Posterior cingulate gyrus (tissue), 11 donors: ENCODE data around the gene PRKCB.
"Not testable (repeated sequence)": the region's sequence is repeated elsewhere in the genome, so short reads cannot be mapped to it uniquely, and the experiment has no call there.

Source experiments
- DNase-seq, 10 donors: peaks; one replicate each; pipeline versions ENCODE4 v3.0.0 to v3.0.0-alpha.2; 2020 to 2021; ENCODE audit warnings: mixed read lengths in 3 of 10
- intact Hi-C: fragments of 100-400 bp; cut with DNase I; formaldehyde crosslinking; loops from one replicate; pipeline ENCODE4 v1.15.1; 2023

The PRKCB gene

DNA sequence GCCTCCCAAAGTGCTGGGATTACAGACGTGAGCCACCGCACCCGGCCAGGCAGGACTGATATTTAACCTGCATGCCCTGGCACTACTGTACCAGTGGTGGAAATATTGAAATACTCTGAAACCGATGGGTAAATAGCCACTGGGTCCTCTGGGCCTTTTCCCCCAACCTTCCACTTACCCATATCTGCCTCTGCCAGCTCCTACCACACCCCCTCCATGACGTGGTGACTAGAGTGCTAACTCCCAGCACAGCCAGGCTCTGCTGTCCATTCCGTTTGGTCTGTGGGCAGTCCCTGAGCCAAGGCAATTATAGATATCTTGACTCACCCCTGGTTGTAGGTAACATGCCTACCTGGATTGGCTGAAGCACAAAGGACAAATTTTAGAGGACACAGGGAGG, 187.8 kb downstream of the PRKCB start:
- intact Hi-C loops: no loop called here
- no peak for DNase-seq

DNA sequence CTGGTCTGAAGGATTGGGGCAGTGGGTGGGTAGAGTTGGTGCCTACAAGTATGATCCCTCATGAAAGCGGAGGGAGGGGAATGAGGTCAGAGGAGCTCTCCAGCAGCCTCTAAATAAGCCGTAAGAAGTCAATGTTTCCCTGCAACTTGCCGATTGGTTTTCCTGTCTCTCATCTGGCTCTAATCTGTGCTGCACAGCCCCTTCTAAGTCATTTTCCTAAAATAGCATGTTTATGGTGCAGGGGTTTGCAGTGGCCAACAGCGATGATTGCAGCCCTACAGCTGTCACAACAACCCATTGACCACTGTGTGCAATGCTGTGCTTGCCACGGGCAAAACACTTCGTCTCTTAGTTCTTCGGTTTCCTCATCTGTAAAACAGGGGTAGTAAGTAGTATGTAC, 189.2 kb downstream of the PRKCB start:
- intact Hi-C loops: no loop called here
- DNase-seq: no peak

- no peak for DNase-seq
- intact Hi-C loops: no loop called here
Observed at GRCh38 chr16:24027466-24027865, 191.7 kb downstream of the PRKCB start.

- DNase-seq, intact Hi-C loops: not testable (repeated sequence)
Observed at GRCh38 chr16:24029841-24030240, 194.1 kb downstream of the PRKCB start.

DNA sequence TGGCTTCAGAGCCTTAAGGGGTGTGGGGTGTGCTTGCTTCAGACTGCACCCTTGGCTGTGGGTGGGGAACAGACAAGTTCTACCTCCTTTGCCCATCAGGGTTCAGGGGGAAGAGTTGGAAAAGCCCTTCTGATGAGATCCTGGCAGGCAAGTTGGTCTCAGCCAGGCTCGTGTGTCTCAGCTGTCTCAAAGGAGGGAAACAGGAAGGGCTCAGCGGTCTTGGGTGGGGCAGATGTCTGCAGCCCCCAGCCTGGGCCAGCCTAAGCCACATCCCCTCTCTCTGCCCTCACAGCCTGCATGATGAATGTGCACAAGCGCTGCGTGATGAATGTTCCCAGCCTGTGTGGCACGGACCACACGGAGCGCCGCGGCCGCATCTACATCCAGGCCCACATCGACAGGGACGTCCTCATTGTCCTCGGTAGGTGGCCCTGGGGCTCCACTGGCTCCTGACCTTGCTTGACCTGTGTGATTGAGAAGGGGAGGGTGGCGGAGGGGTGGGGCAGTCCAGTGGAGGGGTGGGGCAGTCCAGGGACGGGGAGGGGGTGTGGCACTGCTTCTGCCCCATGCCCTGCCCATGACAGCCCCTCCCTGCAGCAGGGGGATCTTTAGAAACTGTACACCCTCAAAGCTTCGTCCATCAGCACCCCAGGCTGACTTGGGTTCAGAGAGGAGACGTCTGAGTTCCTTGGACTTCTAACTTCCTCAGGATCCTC, 199.5 kb downstream of the PRKCB start:
- DNase-seq: no peak
- intact Hi-C loops: no loop called here

DNA sequence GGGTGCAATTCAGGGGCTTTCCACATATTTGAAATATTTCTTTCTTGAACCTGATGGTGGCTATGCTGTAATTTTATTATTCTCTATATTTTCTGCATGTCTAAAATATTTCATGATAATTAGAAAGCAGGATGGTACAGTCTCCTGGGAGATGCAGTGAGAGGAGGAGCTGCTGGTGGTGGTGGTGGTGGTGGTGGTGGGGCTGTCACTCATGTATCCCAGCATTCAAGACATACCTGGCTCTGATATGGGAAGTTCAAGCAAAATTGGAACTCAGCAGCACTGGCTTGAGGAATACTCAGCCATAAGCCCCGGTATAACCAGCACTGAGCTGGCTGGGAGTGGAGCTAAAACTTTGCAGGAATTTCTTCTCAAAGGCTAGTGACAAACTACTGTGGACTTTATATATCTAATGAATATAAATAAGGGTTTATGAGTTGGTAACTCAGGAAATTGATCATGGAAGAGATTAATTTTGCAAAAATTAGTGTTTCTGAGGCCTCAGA, 200.3 kb downstream of the PRKCB start:
- intact Hi-C loops: loop anchor here (1.0 to 2.0 kb wide), 2 partner anchors 233 to 301 kb away; no protein-coding TSS in a partner anchor
- DNase-seq: no peak

DNA sequence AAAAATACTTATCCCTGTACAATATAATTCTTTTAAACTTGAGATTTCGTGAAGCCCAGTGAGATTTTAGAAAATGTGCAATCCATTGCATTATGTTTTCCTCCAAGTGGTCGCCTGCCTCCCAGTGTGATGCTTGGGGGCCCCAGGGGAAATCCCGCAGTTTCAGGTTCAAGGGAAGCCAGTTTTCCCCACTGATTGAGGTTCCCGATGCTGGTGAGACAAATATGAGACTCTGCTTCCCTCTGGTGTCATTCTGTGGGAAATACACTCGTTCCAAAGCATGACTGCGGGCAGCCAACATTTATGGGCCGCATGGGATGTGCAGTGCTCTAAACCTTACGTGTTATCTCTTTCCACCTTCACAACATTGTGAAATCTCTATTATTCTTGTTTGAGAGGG, 200.8 kb downstream of the PRKCB start:
- intact Hi-C loops: loop anchor here (1.0 to 2.0 kb wide), 2 partner anchors 234 to 301 kb away; no protein-coding TSS in a partner anchor
- peak in 6 of 10 donors; percentile 10 to 89 (median 44) for DNase-seq

DNA sequence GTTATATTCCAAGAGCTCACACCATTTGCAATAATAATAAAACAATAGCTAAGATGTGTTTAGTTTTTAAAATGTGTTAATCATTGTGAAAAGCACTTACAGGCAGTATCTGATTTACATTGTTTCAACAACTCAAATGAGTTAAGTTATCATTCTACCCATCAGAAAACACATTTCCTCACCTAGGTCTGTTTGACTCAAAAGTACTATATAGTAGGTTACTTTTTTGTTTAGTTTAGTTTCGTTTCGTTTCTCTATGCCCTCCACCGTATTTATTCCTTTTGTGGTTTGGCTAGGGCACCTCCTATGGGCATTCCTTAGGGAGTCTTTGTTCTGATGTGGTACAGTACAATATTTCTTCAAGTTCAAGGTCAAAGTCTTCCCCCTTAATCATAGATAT, 201.6 kb downstream of the PRKCB start:
- intact Hi-C loops: loop anchor here (2.0 kb wide), 1 partner anchor 235 kb away; no protein-coding TSS in a partner anchor
- no peak for DNase-seq

DNA sequence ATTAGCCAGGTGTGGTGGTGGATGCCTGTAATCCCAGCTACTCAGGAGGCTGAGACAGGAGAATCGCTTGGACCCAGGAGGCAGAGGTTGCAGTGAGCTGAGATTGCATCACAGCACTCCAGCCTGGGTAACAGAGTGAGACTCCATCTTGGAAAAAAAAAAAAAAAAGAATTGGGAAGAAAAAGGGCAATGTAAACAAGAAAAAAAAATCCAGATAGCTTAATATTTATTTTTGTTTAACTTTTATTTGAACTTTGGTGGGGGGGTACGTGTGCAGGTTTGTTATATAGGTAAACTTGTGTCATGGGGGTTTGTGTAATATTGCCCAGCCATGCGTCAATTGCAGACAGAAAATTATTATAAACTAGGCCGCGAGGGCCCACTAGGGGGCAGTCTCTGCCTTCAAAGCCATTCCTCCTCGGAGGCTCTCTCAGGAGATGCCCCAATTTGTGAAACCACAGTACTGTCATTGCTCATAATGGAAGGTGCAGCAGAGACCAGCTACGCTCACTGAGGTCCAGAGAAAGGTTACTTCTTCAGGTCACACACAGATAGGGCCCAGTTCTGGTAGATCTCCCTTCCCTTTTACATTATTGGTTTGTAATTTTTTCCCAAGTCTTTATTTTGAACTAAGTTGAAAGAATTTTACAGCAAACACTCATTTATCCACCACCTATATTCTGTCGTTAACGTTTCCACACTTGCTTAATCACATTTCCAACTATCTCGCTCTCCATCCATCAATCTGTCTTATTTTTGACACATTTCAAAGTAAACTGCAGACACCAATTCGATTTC, 206.2 kb downstream of the PRKCB start:
- intact Hi-C loops: loop anchor here (1.0 to 2.0 kb wide), 2 partner anchors 211 to 462 kb away; no protein-coding TSS in a partner anchor
- DNase-seq: peak; percentile 53 to 95 (median 83)

DNA sequence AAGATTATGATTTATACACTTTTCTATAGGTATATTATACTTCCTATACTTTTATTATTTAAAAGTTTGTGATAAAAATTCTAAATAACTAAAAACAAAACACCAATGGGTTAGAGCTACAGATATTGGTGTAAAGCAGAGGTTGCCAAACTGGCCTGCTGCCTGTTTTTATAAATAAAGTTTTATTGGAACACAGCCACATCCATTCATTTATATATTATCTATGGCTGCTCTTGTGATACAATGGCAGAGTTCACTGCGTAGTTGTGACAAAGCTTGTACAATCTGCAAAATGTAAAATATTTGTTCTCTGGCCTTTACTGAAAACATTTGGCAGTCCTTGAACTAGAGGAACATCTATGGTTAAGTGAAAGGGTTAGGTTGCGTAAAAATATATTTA, 208.7 kb downstream of the PRKCB start:
- intact Hi-C loops: no loop called here
- DNase-seq: no peak

DNA sequence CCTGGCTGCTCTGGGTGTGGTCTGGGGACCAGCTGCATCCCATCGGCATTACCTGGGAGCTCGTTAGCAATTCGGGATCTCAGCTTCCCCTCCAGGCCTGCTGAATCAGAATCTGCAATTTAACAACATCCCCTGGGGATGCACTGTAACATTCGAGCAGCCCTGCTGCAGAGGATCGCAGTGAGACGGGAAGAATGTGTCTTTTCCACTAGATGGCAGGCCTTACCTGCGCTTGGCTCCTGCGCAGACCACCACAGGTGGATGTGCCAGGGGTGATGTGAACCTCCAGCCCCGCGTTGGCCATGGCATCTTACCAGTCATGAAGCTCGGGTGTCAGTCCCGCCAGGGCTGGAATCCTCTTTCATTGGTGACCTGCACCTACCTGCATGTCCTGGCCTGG, 209.9 kb downstream of the PRKCB start:
- intact Hi-C loops: no loop called here
- DNase-seq: peak in 8 of 10 donors; percentile 24 to 93 (median 44)

DNA sequence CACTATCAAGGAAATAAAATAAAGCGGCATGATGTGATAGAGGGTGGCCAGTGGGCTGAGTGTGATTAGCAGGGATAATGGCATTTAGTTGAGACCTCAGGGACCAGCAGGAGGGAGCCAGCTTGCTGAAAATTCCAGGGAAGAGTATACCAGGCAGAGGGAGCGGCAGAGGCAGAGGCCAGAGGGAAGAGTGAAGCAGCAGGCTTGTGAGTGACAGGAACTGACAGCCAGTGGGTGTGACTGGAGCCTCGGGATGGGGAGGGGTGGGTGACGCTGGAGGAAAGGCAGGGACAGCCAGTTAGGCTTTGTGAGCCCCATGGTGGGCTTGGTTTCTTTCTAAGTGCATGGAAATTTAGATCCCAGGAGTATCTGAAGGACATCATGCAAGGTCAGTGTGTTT, 210.7 kb downstream of the PRKCB start:
- no peak for DNase-seq
- intact Hi-C loops: no loop called here

GRCh38 chr16:24049113-24049512, 213.3 kb downstream of the PRKCB start:
- intact Hi-C loops: no loop called here
- DNase-seq: no peak

DNA sequence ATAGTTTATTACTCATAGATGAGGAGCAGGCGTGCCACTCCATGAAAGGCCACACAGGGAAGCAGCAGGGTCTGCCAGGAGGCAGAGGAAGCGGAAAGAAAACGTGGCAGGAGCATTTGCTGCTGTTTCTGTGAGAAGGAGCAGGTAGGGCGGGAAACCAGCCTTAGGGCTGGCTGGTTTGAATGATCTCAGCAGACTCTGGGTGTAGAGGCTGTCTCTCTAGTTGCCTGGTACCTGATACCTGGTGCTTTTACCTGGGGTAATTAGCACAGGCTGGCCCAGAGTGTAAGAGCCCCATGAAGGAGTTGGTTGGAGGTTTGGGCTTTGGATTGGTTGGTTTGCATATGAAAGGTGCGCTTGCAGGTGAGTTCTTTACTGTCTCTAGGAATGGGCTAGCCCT, 215.3 kb downstream of the PRKCB start:
- intact Hi-C loops: no loop called here
- peak in 1 of 10 donors; percentile 43 for DNase-seq

- DNase-seq: no peak
- intact Hi-C loops: no loop called here
Observed at GRCh38 chr16:24052329-24053098, 216.7 kb downstream of the PRKCB start.

GRCh38 chr16:24053099-24053946, 217.5 kb downstream of the PRKCB start:
- intact Hi-C loops: no loop called here
- DNase-seq: peak in 1 of 10 donors; percentile 8

DNA sequence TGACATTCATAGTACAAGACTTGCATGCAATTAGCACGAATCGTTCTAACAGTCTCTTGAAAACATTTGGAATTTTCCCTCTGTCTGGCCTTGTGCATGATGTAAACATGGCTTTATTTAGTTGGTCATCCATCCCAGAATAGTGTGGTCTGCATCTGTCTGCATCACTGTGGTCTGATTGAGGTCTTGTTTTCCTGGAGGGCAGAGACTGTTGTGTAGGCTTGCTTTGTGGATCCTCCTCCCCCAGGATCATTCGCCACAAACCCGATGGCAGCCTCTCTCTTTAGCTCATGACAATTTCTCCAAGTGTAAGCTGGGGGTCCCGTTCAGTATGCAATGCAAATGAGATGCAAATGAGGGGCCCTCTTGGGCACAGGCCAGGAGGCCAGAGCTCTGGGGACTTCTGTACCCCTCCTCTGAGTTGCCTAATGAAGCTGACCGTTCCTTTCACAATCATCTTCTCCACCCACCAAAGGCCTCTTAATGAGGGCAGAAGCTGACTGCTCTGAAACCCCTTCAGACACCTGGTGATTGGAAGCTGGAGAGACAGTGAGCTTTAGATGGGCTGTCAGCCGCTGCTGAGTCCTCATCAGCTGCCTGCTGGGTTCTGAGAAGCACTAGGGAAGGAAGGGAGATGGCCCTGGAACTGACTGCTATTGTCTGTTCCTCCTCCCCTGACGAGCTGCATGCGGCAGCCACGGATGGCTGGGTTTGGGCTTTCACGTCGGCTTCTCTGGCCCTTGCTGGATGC, 219.1 kb downstream of the PRKCB start:
- DNase-seq: peak in 2 of 10 donors; percentile 14 to 71
- intact Hi-C loops: no loop called here

DNA sequence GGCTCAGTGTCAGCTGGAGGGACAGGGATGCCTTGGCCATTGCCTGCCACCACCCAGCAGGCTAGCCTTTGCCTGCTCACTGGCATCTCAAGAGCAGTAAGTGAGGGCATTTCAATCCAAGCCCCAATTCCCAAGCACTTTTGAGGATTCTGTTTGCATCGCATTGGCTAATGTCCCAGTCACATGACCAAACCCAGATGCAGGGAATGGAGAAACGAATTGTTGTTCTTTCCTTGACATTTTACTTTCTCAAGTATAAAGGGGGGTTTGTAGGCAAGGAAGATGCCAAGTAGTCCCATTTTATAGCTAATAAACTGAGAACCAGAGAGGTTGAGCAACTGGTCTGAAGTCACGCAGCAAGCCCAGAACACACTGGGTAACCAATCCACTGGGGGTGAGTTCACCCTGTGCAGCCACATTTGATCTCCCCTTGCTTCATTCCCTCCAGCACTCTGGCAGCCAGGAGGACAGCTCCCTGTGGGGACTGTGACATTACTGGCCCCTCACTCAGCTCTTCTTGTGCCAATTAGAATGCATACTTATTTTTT, 226.6 kb downstream of the PRKCB start:
- DNase-seq: no peak
- intact Hi-C loops: no loop called here
